Stimulated activated naive CD4-positive, alpha-beta T cell (primary cell): Measurements from ENCODE around the gene RCSD1.
A peak's percentile ranks its signal among the peaks of the same experiment; 100 is the strongest.

Experiments used
- DNase-seq, 6 experiments: peaks; one replicate each; lab custom pipeline; 2025; lab: John Stamatoyannopoulos, UW

RCSD1 gene

GRCh38 chr1:167617153-167618147, 12.6 kb upstream of the RCSD1 start:
- peak in 3 of 6 experiments; percentile 13 to 29 (median 14) for DNase-seq

GRCh38 chr1:167618366-167618765, 11.7 kb upstream of the RCSD1 start:
- DNase-seq: no peak

- DNase-seq: no peak
Measured at GRCh38 chr1:167618789-167619188, 11.2 kb upstream of the RCSD1 start.

DNA sequence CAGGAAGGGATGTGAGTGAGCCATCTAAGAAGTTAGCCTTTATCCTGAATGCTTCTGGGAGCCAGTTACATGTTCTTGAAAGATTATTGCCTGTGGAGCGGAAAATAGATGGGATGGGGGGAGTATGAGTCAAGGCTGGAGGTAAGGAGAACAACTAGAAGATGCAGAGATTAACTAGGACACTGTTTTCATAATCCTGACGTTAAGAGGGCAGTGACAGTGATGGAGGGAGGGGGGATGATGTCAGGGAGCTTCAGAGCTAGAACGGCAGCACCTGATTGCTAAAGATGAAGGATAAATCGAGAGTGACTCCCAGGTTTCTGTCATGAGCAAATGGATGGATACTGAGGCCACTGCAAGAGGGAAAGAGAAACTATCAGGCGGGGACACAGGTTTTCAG, 10.0 kb upstream of the RCSD1 start:
- no peak for DNase-seq

DNA sequence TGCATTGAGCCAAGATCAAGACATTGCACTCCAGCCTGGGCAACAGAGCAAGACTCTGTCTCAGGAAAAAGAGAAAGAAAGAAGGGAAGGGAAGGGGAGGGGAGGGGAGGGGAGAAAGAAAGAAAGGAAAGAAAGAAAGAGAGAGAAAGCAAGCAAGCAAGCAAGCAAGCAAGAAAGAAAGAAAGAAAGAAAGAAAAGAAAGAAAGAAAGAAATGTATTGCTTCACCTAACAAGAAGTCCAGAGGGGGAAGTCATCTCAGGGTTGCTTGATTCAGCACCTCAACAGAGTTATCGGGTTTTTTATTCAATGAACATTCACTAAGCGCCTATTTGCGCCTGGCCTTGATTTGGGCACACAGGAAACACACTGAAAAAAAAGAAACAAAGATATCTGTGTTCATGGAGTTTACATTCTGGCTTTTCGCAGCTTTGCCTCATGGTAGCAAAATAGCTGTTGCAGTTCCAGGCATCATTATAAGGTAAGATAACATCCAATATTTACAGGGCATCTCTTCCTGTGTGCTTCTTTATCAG, 8.2 kb upstream of the RCSD1 start:
- DNase-seq: peak in 2 of 6 experiments; percentile 5 to 30

GRCh38 chr1:167623951-167624350, 6.1 kb upstream of the RCSD1 start:
- no peak for DNase-seq

DNA sequence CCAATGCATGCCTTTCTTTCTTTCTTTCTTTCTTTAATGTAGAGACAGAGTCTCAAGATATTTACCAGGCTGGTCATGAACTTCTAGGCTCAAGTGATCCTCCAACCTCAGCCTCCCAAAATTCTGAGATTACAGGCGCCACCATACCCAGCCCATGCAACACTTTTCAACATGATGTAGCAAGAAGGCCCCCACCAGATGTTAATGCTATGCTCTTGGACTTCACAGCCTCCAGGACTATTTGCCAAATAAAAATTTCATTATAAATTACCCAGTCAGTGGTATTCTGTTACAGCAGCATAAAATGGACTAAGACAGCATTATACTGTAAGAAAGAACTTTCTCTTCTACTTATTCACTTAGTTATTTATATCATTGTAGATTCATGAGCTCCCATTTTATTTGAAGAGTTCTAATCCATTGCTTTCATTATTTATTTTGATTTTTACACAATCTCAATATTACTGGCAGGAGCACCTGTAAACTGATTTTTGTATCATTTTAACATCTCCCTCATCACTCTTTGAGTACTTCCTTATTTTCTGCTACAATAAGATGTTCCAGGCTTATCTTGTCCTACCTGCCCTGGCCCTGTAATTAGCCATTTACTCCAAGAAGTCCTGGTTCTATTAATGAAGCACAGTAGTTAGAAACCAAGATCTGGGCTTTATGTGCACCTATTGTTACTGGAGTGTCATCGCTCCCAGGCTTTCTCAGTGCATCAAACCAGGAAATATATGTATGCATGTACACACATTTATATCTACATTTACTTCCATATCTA, 4.8 kb upstream of the RCSD1 start:
- DNase-seq: no peak

DNA sequence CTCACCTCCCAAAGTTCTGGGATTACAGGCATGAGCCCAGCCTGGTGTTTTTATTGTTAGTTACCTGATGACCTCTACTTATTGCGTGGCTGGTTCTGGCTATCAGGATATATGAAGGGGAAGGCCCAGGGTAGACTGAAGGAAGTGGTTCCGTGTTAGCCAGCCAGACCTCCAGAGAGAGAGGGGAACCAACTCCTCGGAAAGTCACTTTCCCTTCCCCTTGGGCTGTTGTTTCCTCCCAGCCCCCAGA, 2.5 kb upstream of the RCSD1 start:
- no peak for DNase-seq

DNA sequence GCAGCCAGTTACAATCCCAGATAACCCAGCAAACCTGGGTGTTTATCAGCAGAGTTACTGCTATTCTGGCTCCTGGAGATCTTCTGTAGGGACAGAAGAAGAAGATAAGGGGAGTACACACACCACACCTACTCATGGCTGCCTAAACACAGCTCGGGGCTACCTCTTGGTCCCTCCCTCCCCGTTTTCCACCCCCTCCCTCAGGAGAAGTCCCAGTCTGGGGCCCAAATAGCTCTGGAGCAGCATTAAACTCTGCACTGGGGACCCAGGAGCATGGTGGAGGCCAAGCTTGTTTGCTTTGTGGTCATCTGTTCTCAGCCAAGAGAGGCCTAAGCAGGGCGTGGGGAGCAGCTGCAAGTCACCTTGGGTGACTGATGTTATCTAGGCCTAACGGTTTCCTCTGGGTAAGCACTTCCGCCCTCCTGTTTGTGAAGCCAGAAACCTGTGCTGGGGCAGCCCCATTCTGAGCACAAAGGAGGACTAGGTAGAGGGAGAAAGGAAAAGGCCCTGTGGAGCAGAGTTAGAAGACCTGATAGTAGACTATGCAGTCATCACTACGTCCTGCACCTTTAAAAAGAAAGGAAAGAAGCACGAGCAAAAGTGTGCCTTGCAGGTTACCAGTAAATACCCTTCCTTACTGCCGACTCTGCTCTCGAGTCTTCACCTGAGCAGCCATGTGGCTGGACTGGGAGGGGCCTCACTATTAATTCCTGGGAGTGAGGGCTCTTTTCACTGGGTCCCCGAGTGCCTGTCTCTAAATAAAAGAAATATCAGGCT, 2.0 kb upstream of the RCSD1 start:
- DNase-seq: peak; percentile 44 to 69 (median 64)

GRCh38 chr1:167628741-167629515, 1.1 kb upstream of the RCSD1 start:
- no peak for DNase-seq

- peak in 4 of 6 experiments; percentile 39 to 63 (median 50) for DNase-seq
Measured at GRCh38 chr1:167630568-167631385, 745 bp downstream of the RCSD1 start.

DNA sequence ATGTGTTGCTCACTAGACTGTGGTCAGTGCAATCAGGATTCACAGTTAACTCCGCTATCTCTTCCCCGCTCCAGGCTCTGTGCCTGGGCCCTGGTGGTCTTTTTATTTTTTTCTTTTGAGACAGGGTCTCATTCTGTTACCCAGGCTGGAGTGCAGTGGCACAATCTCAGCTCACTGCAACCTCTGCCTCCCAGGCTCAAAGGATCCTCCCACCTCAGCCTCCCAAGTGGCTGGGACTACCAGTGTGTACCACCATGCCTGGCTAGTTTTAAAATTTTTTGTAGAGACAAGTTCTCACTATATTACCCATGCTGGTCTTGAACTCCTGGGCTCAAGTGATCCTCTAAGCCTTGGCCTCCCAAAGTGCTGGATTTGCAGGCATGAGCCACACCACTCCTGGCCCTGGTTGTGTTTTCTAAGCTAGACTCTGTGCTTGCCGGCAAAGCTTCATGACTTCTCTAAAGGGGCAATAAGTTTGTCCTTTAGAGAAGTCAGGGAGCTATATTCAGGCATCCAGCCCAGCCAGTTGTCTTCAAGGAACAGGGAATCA, 1.4 kb downstream of the RCSD1 start:
- no peak for DNase-seq

GRCh38 chr1:167631936-167632614, 2.0 kb downstream of the RCSD1 start:
- DNase-seq: peak in 4 of 6 experiments; percentile 10 to 45 (median 31)

- no peak for DNase-seq
Measured at GRCh38 chr1:167633258-167633944, 3.4 kb downstream of the RCSD1 start.

DNA sequence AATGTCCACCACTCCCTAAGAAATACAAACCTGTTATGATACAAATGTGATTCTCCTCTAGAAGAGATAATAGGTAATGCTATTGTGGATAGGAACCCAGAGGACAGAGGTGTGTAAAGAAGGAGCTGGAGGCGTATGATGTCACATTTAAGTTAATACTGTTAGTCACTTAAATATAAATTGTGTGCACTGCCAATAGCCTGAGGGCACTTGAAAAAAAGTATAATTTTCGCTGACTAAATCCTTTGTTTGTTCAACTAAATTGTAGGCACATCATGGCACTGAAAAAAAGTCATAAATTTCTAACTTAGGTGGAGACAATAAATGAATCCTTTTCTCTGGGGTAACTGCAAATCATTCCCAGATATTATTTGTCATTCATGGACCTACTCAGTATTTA, 4.4 kb downstream of the RCSD1 start:
- no peak for DNase-seq

- no peak for DNase-seq
Measured at GRCh38 chr1:167635156-167635648, 5.2 kb downstream of the RCSD1 start.

GRCh38 chr1:167635941-167636340, 5.9 kb downstream of the RCSD1 start:
- no peak for DNase-seq

- DNase-seq: no peak
Measured at GRCh38 chr1:167638064-167638463, 8.0 kb downstream of the RCSD1 start.

DNA sequence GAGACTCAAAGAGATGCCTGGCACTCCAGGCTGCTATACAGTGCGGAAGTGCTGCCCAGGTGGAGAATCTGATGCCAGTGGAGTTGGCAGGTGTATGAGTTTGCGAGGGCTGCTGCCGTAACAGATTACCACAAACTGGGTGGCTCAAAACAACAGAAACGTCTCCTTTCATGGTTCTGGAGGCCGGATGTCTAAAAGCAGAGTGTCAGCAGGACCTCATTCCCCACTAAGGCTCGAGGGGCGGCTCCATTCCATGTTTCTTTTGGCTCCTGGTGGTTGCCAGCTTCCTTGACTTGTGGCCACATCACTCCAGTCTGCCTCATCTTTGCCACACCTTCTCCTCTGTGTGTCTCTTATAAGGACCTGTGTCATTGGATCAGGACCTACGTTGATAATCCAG, 10.0 kb downstream of the RCSD1 start:
- DNase-seq: no peak
